OCI-LY3 (cell line): ENCODE results near the gene ARHGEF28.

Source experiments
- H2AFZ ChIP-seq: fragments of 200-600, 300-600 bp; shearing (Covaris generic); 2 replicates; pipeline ENCODE4 v1.6.0; 2014; ENCODE audit warnings: antibody characterized with exemption, low read depth, low read length
- H3K27ac ChIP-seq: fragments of 200-600, 300-600 bp; sonication (generic); 2 replicates; pipeline ENCODE4 v1.5.1; 2014; ENCODE audit warnings: mild to moderate bottlenecking, low read length, moderate library complexity, mixed read lengths
- H3K27me3 ChIP-seq: fragments of 200-600, 300-600 bp; sonication (generic); 2 replicates; pipeline ENCODE4 v1.6.1; 2014; ENCODE audit warnings: low read depth, low read length, mixed read lengths
- H3K36me3 ChIP-seq: fragments of 200-600, 300-600 bp; sonication (generic); replicated peaks from 2 replicates; pipeline ENCODE3; 2014; ENCODE audit warnings: low read depth, low read length, mixed read lengths
- H3K4me1 ChIP-seq: fragments of 300-600, 200-600 bp; sonication (generic); 2 replicates; pipeline ENCODE4 v1.6.1; 2014; ENCODE audit warnings: low read length, mixed read lengths
- H3K4me2 ChIP-seq: fragments of 200-600, 300-600 bp; sonication (generic); 2 replicates; pipeline ENCODE4 v1.6.1; 2014; ENCODE audit warnings: low read length, mixed read lengths
- H3K4me3 ChIP-seq: fragments of 300-600, 200-600 bp; sonication (generic); 2 replicates; pipeline ENCODE4 v1.5.1; 2014; ENCODE audit warnings: antibody characterized with exemption, mild to moderate bottlenecking, low read length, moderate library complexity
- H3K79me2 ChIP-seq: fragments of 300-600, 200-600 bp; shearing (Covaris generic); 2 replicates; pipeline ENCODE4 v1.6.1; 2014; ENCODE audit warnings: mild to moderate bottlenecking, low read length, mixed read lengths
- H3K9ac ChIP-seq: fragments of 300-600, 200-600 bp; shearing (Covaris generic); 2 replicates; pipeline ENCODE4 v1.6.0; 2014; ENCODE audit warnings: mild to moderate bottlenecking, low read length, moderate library complexity
- H3K9me3 ChIP-seq: fragments of 200-600, 300-600 bp; shearing (Covaris generic); 2 replicates; pipeline ENCODE4 v1.6.1; 2014; ENCODE audit warnings: low read length, mixed read lengths; ENCODE audit not compliant: insufficient read depth
- H4K20me1 ChIP-seq: fragments of 200-600, 300-600 bp; sonication (generic); 2 replicates; pipeline ENCODE4 v1.6.1; 2016; ENCODE audit warnings: low read length, mixed read lengths; ENCODE audit not compliant: insufficient read depth
- CTCF ChIP-seq: fragments of 200-600, 300-600 bp; sonication (generic); IDR thresholded peaks from 2 replicates; pipeline ENCODE4 v1.5.1; 2014; ENCODE audit warnings: antibody characterized with exemption, low read length, low read depth
- EZH2phosphoT487 ChIP-seq: fragments of 200-600 bp; shearing (Covaris generic); IDR thresholded peaks from 2 replicates; pipeline ENCODE4 v1.6.1; 2018; ENCODE audit warnings: antibody characterized with exemption, mixed run types, low read depth

The ARHGEF28 gene

GRCh38 chr5:73831066-73831465, 205.1 kb downstream of the ARHGEF28 start:
- H3K9me3 ChIP-seq, result no peaks in the 10 kb centered on the region
- H3K36me3 ChIP-seq, result no peaks in the 10 kb centered on the region
- H3K4me3 ChIP-seq, result no peak overlapping the region
- TF ChIP-seq EZH2phosphoT487 (no peak), CTCF (no peak)
- no peak overlapping the region for H3K4me2 ChIP-seq
- no peaks in the 10 kb centered on the region for H3K27me3 ChIP-seq
- H2AFZ ChIP-seq, result no peak overlapping the region
- no peak overlapping the region for H3K27ac ChIP-seq
- no peak overlapping the region for H3K9ac ChIP-seq
- no peaks in the 10 kb centered on the region for H3K4me1 ChIP-seq
- no peaks in the 10 kb centered on the region for H3K79me2 ChIP-seq
- H4K20me1 ChIP-seq, result no peaks in the 10 kb centered on the region

GRCh38 chr5:73834693-73835092, 208.7 kb downstream of the ARHGEF28 start:
- no peaks in the 10 kb centered on the region for H3K27me3 ChIP-seq
- no peaks in the 10 kb centered on the region for H3K4me1 ChIP-seq
- no peak overlapping the region for H3K4me3 ChIP-seq
- no peak overlapping the region for H2AFZ ChIP-seq
- TF ChIP-seq CTCF (no peak), EZH2phosphoT487 (no peak)
- H3K36me3 ChIP-seq, result no peaks in the 10 kb centered on the region
- H4K20me1 ChIP-seq, result no peaks in the 10 kb centered on the region
- H3K9ac ChIP-seq, result no peak overlapping the region
- no peak overlapping the region for H3K27ac ChIP-seq
- no peaks in the 10 kb centered on the region for H3K79me2 ChIP-seq
- no peaks in the 10 kb centered on the region for H3K9me3 ChIP-seq
- H3K4me2 ChIP-seq, result no peak overlapping the region

GRCh38 chr5:73835726-73836125, 209.7 kb downstream of the ARHGEF28 start:
- TF ChIP-seq EZH2phosphoT487, result no peak
- TF ChIP-seq CTCF, result no peak
- Histone ChIP-seq H3K79me2 (no peaks in the 10 kb centered on the region), H3K9ac (no peak overlapping the region), H3K27ac (no peak overlapping the region), H2AFZ (no peak overlapping the region), H4K20me1 (no peaks in the 10 kb centered on the region), H3K36me3 (no peaks in the 10 kb centered on the region), H3K27me3 (no peaks in the 10 kb centered on the region), H3K4me2 (no peak overlapping the region), H3K9me3 (no peaks in the 10 kb centered on the region), H3K4me1 (no peaks in the 10 kb centered on the region), H3K4me3 (no peak overlapping the region)

- Histone ChIP-seq H3K36me3 (no peaks in the 10 kb centered on the region), H3K4me3 (no peak overlapping the region), H3K9ac (no peak overlapping the region), H3K9me3 (no peaks in the 10 kb centered on the region), H2AFZ (no peak overlapping the region), H3K27ac (no peak overlapping the region), H3K4me1 (no peaks in the 10 kb centered on the region), H4K20me1 (no peaks in the 10 kb centered on the region), H3K27me3 (no peaks in the 10 kb centered on the region), H3K4me2 (no peak overlapping the region), H3K79me2 (no peaks in the 10 kb centered on the region)
- no peak for TF ChIP-seq CTCF
- no peak for TF ChIP-seq EZH2phosphoT487
Measured at GRCh38 chr5:73836607-73837006, 210.6 kb downstream of the ARHGEF28 start.
